Activated CD8-positive, alpha-beta T cell treated with anti-CD3 and anti-CD28 coated beads for 36 hours (primary cell): ENCODE data around the gene RAPH1. TPM values are rescaled to one million over a fixed set of nuclear protein-coding genes. Genes with fewer than 3 reads are reported as not detected.
"Not testable (repeated sequence)": the region's sequence is repeated elsewhere in the genome, so short reads cannot be mapped to it uniquely, and the experiment has no call there.

ENCODE experiments used
- ATAC-seq: fragments of 200-7000 bp; cut with Tn5 transposase; one replicate; pipeline ENCODE4 v1.10.0; 2021; ENCODE audit warnings: mild to moderate bottlenecking, moderate library complexity
- CTCF ChIA-PET: fragments of 350-600 bp; sonication (Branson Sonifier 250); formaldehyde crosslinking; loops from one replicate; lab custom pipeline; 2021; ENCODE audit warnings: antibody characterized with exemption; lab: Charles Lee
- POLR2A ChIA-PET: fragments of 350-600 bp; sonication (Branson Sonifier 250); formaldehyde crosslinking; loops from one replicate; lab custom pipeline; 2021; ENCODE audit warnings: antibody characterized with exemption; lab: Charles Lee
- DNase-seq: peaks from one replicate; pipeline ENCODE4 v3.0.0-alpha.2; 2020
- H3K27ac Mint-ChIP-seq: one replicate; pipeline ENCODE4 v1.8.0; 2021; ENCODE audit warnings: mild to moderate bottlenecking, mixed read lengths
- H3K27me3 Mint-ChIP-seq: one replicate; pipeline ENCODE4 v1.8.0; 2021; ENCODE audit warnings: mixed read lengths
- H3K36me3 Mint-ChIP-seq: one replicate; pipeline ENCODE4 v1.8.0; 2021; ENCODE audit warnings: low read depth, mixed read lengths
- H3K4me1 Mint-ChIP-seq: one replicate; pipeline ENCODE4 v1.8.0; 2021; ENCODE audit warnings: low read depth, mixed read lengths
- H3K4me3 Mint-ChIP-seq: one replicate; pipeline ENCODE4 v1.8.0; 2021; ENCODE audit warnings: mild to moderate bottlenecking, moderate library complexity, mixed read lengths
- H3K9me3 Mint-ChIP-seq: one replicate; pipeline ENCODE4 v1.8.0; 2021; ENCODE audit warnings: mixed read lengths
- CTCF ChIP-seq: fragments of 200-600 bp; IDR thresholded peaks from one replicate; pipeline ENCODE4 v1.8.0; 2022; ENCODE audit warnings: antibody characterized with exemption, mild to moderate bottlenecking
- intact Hi-C: fragments of 100-400 bp; cut with micrococcal nuclease; formaldehyde crosslinking; loops from one replicate; pipeline ENCODE4 v1.10.0; 2022
- total RNA-seq, 2 experiments: library from RNA; stranded (reverse); gene quantifications; one replicate each; pipeline ENCODE4 v1.2.3, GENCODE V29; 2021

The RAPH1 gene
- total RNA-seq, 2 experiments from 2014 or later: 1.5 to 1.9 TPM

- ATAC-seq (no peak), DNase-seq (no peak)
- Mint-ChIP-seq H3K4me3 (no peak overlapping the region), H3K27me3 (no peaks in the 10 kb centered on the region), H3K4me1 (no peaks in the 10 kb centered on the region), H3K27ac (no peak overlapping the region), H3K9me3 (peaks cover 4% of the 10 kb centered on the region), H3K36me3 (peaks cover 15% of the 10 kb centered on the region)
- TF ChIP-seq CTCF: no peak
- intact Hi-C loops: no loop called here
- POLR2A ChIA-PET: no interaction called here
- CTCF ChIA-PET: no interaction called here
These were observed 136.1 kb downstream of the RAPH1 start for GRCh38 chr2:203399031-203399430.

GRCh38 chr2:203396667-203397066, 138.4 kb downstream of the RAPH1 start:
- H3K27me3 Mint-ChIP-seq: no peaks in the 10 kb centered on the region
- H3K9me3 Mint-ChIP-seq: peaks cover 4% of the 10 kb centered on the region
- no peak overlapping the region for H3K27ac Mint-ChIP-seq
- TF ChIP-seq CTCF: peak; percentile 21
- ChIA-PET POLR2A (no interaction called here), CTCF (no interaction called here)
- H3K4me3 Mint-ChIP-seq: no peak overlapping the region
- DNase-seq (no peak), ATAC-seq (no peak)
- H3K36me3 Mint-ChIP-seq: peaks cover 22% of the 10 kb centered on the region
- H3K4me1 Mint-ChIP-seq: no peaks in the 10 kb centered on the region
- intact Hi-C loops: no loop called here

- intact Hi-C loops: no loop called here
- no peak for TF ChIP-seq CTCF
- CTCF ChIA-PET: no interaction called here
- POLR2A ChIA-PET: no interaction called here
- no peak overlapping the region for H3K27ac Mint-ChIP-seq
- no peak overlapping the region for H3K4me3 Mint-ChIP-seq
- peaks cover 22% of the 10 kb centered on the region for H3K36me3 Mint-ChIP-seq
- H3K4me1 Mint-ChIP-seq: no peaks in the 10 kb centered on the region
- DNase-seq (no peak), ATAC-seq (no peak)
- H3K27me3 Mint-ChIP-seq: no peaks in the 10 kb centered on the region
- H3K9me3 Mint-ChIP-seq: peaks cover 4% of the 10 kb centered on the region
These were observed 139.2 kb downstream of the RAPH1 start for GRCh38 chr2:203395858-203396257.

- H3K27ac Mint-ChIP-seq: no peak overlapping the region
- H3K4me3 Mint-ChIP-seq: no peak overlapping the region
- POLR2A ChIA-PET: no interaction called here
- no peak for TF ChIP-seq CTCF
- peak; percentile 16 for DNase-seq
- H3K27me3 Mint-ChIP-seq: no peaks in the 10 kb centered on the region
- ATAC-seq: no peak
- CTCF ChIA-PET: no interaction called here
- H3K36me3 Mint-ChIP-seq: peaks cover 24% of the 10 kb centered on the region
- intact Hi-C loops: no loop called here
- H3K9me3 Mint-ChIP-seq: peaks cover 4% of the 10 kb centered on the region
- no peaks in the 10 kb centered on the region for H3K4me1 Mint-ChIP-seq
These were observed 140.4 kb downstream of the RAPH1 start for GRCh38 chr2:203394519-203395227.

- intact Hi-C loops, H3K27ac Mint-ChIP-seq: not testable (repeated sequence)
These were observed 146.9 kb downstream of the RAPH1 start for GRCh38 chr2:203388153-203388552.

More at GRCh38 chr2:203388153-203388552, 146.9 kb downstream of the RAPH1 start:
- peaks cover 12% of the 10 kb centered on the region for H3K36me3 Mint-ChIP-seq
- ATAC-seq, H3K9me3 Mint-ChIP-seq, H3K27me3 Mint-ChIP-seq, POLR2A ChIA-PET, H3K4me3 Mint-ChIP-seq, H3K4me1 Mint-ChIP-seq, DNase-seq, CTCF ChIA-PET: not testable (repeated sequence)
